HG02938 (cell line): Measurements from ENCODE around the gene HLCS.

Source experiments
- ATAC-seq: cut with Tn5 transposase; IDR thresholded peaks from one replicate; pipeline ENCODE4 v1.9.1; 2021; ENCODE audit warnings: mild to moderate bottlenecking, moderate library complexity; ENCODE audit not compliant: unreplicated experiment

Gene HLCS

DNA sequence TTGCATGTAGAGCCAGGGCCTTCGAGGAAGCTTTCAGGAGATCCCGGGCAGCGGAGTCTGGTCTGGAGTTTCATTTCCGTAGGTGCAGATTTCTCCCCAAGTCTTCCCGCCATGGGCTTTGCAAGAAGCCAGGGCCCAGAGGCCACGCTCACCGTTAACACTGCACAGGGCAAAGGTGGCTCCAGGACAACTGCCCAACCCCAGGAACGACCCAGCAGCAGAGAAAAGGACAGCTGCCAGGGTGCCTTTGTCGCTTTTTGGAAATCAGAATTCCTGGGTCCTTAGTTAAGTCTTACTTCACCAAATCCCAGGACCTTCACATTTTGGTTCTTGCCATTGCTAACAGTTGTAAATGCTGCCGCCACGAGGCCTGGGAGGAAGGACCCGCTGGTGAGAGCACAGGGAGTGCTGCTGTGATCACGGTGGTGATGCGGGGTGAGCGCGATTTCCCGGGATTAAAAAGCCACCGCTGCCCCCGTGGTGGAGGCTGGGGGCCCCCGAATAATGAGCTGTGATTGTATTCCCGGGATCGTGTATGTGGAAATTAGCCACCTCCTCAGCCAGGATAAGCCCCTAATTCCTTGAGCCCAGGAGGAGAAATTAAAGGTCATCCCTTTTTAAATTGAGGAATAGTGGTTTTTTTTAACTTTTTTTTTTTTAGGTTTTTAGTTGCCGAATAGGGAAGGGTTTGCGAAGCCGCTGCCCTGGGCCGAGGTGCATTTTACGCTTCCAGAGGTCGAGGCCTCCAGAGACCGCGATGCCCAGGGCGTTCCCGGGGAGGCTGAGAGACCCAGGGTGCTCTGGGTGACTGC lies 259.3 kb downstream of the HLCS start:
- ATAC-seq: no peak

DNA sequence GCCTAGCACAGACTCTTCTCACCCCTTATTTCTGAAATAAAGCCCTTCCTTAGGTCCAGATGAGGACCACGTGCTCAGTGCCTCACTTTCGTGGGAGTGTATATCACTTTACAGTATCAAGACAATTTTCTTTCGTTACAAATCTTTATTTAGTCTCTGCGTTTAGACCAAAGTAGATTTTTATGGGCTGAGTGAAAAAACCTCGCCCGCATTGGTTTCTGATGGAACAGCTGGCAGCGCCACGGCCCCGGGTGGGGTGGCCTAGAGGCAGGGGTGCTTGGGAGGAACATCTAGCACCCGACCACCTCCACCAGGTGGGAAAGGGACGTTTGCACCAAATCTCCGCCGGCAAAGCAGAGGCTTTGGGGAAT lies 260.0 kb downstream of the HLCS start:
- no peak for ATAC-seq

DNA sequence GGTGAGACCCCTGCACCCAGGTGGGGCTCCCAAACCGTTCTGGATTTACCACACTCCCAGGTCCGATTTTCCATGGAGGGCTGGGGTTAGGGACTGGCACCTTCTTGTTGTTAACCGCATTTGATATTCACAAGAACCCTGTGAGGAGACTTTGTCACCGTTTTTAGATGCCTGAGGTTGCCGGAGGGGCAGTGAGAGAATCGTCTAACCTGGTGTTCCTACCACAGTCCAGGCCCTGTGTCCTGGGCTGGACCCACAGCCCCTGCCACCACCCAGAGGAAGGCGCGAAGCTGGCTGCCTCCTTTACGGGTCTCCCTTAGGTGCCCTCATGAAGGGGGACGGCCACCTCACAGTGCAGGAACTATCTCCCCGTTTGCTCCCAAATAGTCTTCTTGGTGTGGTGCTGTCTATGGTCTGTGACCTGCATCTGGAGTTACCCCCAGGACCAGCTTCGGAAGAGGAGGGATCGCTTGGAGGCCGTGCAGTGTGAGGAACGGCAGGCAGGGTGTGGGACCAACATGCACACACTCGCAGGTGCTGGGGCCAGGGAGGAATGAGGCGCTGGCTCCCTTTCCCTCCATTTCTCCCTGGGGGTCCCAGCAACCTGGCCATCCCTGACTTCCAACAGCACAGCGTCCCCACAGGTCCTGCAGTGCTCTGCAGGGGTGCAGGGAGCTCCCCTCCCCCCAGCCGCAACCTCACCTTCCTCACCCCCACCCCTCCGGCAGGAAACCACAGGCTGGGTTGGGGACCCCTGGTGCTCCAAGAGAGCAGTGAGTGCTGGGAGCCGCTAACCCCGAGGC lies 260.6 kb downstream of the HLCS start:
- no peak for ATAC-seq

DNA sequence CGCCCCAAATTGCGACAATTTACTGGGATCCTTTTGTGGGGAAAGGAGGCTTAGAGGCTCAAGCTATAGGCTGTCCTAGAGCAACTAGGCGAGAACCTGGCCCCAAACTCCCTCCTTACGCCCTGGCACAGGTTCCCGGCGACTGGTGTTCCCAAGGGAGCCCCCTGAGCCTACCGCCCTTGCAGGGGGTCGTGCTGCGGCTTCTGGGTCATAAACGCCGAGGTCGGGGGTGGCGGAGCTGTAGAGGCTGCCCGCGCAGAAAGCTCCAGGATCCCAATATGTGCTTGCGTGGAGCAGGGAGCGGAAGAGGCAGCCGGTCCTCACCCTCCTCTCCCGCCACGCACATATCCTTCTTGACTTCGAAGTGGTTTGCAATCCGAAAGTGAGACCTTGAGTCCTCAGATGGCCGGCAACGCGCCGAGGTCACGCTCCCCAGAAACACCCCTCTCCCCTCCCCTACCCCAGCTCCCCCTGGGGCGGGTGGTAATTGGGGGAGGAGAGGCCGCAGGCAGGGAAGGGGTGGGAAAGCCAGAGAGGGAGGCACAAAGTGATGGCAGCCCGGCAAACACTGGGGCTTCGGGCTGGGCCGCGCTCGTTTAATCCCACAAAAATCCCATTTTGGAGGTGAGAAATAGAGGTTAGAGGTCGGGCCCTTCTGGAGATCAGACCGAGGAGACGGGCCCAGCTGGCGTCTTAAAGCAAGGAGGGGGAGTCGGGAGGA lies 261.4 kb downstream of the HLCS start:
- no peak for ATAC-seq

DNA sequence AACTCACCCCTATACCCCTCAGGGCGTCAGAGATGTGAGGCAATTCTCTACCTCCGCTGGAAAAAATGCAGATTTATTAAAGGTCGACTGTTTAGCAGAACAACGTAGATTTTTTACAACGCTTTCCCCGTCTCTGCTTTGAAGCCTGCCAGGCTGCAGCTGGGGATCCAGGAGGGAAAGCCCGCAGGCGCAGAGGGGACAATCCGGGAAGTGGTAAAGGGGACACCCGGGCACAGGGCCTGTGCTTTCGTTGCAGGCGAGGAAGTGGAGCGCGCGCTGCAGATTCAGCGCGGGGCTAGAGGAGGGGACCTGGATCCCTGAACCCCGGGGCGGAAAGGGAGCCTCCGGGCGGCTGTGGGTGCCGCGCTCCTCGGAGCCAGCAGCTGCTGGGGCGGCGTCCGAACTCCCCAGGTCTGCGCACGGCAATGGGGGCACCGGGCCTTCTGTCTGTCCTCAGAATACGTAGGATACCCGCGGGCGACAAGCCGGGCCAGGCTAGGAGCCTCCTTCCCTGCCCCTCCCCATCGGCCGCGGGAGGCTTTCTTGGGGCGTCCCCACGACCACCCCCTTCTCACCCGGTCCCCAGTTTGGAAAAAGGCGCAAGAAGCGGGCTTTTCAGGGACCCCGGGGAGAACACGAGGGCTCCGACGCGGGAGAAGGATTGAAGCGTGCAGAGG lies 262.1 kb downstream of the HLCS start:
- ATAC-seq: no peak

DNA sequence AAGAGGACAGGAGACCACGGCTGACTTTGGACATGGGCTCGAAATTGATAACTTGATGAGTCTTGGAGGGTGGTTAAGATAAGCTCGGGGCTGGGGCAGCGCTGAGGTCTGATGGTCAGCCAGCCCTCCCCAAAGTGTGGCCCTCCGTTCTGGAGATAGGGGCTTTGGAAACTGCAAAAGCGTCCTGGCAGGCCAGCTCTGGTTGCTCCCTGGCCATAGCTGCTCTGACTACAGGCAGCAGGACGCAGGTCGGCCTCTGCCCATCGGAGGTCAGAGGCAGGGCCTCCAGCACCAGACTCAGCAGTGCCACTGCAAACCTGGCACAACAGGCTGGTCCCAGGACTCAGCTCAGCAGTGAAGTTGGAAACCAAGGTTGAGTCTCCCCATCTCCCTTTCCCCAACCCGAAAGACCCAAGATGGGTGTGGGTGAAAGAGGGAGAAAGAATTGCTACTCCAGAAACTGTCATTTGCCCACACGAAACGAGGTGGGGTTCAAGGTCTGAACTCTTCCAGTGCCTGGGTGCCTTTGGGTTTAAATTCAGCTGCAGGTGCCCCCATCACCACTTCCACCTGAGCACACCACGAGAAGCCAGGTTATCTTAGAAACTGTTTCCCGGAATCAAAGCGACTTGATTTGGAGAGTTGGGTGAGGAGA lies 262.7 kb downstream of the HLCS start:
- no peak for ATAC-seq

DNA sequence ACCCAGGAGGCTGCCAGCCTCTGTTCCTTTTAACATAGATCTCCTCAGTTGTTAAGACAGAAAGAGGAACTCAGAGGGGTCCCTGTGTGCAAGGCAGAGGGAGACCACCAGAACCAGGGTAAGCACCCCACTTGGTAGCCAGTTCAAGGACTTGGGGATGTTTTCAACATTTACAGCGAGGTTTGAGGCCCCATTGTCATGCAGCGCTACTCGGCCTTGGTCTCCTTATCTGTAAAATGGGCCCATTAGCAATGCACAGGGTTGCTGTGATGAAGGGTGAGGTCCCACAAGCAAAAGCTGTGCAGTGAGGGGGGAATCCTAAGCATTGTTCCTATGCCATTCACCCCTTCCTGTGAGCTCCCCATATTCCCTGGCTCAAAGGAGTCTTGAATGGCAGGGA lies 263.3 kb downstream of the HLCS start:
- ATAC-seq: no peak

DNA sequence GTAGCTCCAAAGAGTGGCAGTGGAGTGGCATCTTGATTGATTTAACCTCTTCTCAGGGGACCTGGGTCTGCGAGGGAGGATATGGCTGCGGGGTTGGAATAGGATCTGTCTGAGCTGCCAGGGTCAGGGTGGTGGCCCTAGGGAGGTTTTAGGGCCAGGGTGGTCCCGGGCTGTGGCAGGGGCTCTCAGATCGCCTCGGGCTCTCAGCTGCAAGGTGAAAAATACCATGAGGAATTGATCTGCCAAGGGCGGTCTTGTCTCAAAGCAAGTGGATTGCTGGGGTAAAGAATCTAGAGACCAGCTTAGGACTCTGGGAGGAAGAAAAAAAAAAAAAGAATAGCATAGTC lies 263.9 kb downstream of the HLCS start:
- ATAC-seq: no peak

DNA sequence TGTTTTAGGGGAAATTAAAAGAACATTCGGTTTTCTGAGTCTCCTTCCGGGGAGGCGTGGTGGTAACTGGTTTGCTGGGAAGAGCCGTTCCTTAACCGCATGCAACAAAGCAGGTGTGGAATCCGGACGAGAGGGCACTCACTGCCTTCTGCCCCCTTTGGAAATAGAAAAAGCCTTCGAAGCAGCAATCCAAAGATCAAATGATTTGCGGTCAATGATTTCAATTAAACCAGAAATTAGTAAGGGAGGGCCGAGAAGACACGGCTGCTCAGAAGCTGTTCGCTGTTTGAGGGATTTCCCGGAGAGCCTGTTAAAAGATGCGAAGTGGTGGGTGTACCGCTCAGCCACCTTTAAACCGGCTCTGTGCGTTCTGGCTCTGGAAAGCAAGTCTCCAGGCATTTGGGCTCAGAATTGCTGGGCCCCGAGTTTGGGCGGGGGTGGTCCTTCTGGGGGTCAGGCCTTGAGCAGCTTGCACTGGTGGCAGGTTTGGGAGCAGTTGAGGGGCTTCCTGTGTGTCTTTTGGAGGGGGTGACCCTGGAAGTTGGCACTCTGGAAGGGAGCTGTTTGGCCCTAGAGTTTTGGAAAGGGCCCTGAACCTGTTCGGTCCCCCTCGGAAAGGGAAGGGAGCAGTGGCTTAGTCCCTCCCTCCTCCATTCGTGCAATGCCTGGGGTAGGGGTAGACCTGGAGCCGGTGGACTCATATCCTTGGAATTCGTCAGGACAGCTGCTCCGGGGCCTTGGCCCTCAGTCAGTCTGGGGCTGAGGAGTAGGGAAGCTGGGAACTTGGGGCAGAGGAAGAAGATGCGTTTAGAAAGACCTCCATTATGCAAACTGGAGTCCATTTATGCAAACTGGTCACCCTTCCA lies 264.5 kb downstream of the HLCS start:
- ATAC-seq: no peak

DNA sequence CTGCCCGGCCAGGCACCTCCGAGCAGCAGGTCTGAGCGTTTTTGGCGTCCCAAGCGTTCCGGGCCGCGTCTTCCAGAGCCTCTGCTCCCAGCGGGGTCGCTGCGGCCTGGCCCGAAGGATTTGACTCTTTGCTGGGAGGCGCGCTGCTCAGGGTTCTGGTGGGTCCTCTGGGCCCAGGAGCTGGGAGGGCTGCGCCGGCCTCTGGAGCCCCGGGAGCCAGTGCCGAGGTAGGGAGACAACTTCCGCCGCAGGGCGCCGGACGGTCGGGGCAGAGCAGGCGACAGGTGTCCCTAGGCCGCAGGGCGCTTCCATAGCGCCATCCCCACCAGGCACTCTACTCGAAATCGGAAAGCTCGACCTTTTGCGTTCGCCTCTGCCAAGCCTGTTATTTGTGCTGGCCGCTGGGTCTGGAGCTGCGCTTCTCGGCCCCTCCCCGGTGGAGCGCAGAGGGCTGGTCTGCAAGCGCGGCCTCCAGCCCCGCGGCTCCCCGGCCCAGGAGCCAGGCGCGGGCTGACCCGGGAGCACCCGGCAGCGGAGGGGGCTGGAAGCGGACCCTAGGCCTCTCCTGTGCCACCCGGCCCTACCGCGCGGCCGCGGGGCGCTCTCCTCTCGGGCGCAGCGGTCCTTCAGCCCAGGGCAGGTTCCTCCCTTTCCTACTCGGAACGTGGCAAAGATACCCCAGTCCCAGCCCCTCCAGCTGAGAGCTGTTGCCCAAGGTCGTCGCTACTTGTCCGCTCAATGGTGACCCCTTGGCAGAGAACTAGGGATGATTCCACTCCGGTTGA lies 265.3 kb downstream of the HLCS start:
- no peak for ATAC-seq
